Cardiac muscle cell (in vitro differentiated cells and primary cell): ENCODE data around the gene HDLBP. TPM values are rescaled to one million over a fixed set of nuclear protein-coding genes. Genes with fewer than 3 reads are reported as not detected.

Source experiments
- DNase-seq, 2 donors: peaks; one replicate each; pipeline versions ENCODE4 v3.0.0 to v3.0.0-alpha.2; 2010 to 2017; ENCODE audit warnings: low read depth in 1 of 2, low spot score in 1 of 2
- H3K27ac ChIP-seq: fragments of 200-600 bp; sonication (generic); 2 replicates; pipeline ENCODE4 v1.5.1; 2016
- H3K27me3 ChIP-seq: fragments of 200-600 bp; sonication (generic); 2 replicates; pipeline ENCODE4 v1.6.0; 2016; ENCODE audit warnings: control low read depth
- H3K36me3 ChIP-seq: fragments of 200-600 bp; sonication (generic); 2 replicates; pipeline ENCODE4 v1.5.1; 2016; ENCODE audit warnings: control low read depth
- H3K4me1 ChIP-seq: fragments of 200-600 bp; sonication (generic); 2 replicates; pipeline ENCODE4 v1.8.1; 2017; ENCODE audit warnings: low read depth, mild to moderate bottlenecking, mixed run types
- H3K4me3 ChIP-seq: fragments of 200-600 bp; sonication (generic); 2 replicates; pipeline ENCODE4 v1.5.1; 2016; ENCODE audit warnings: mild to moderate bottlenecking
- H3K9me3 ChIP-seq: fragments of 200-600 bp; sonication (generic); 2 replicates; pipeline ENCODE4 v1.5.1; 2017; ENCODE audit warnings: low read depth, mild to moderate bottlenecking, control low read depth
- CTCF ChIP-seq: IDR thresholded peaks from 2 replicates; pipeline ENCODE4 v1.5.1; 2012; ENCODE audit warnings: low read depth, mild to moderate bottlenecking, low read length
- polyA plus RNA-seq: library from polyadenylated mRNA; unstranded; fragments of >200 nt; fragmentation: Nextera tagmentation; extraction: Ambion mirVana; gene quantifications from 2 replicates; pipeline ENCODE4 v1.2.1, GENCODE V29; 2016
- total RNA-seq: library from RNA; depleted of rRNA; stranded (reverse); fragments of >200 nt; gene quantifications from 2 replicates; pipeline ENCODE4 v1.2.3, GENCODE V29; 2016

The HDLBP gene
- total and polyA plus RNA-seq, 2 experiments from 2014 or later = 261 to 313 TPM

- no peak for DNase-seq
- Histone ChIP-seq H3K36me3 (peaks cover 37% of the 10 kb centered on the region), H3K4me3 (no peak overlapping the region), H3K27me3 (no peaks in the 10 kb centered on the region), H3K9me3 (no peaks in the 10 kb centered on the region), H3K4me1 (no peaks in the 10 kb centered on the region), H3K27ac (no peak overlapping the region)
- TF ChIP-seq CTCF = no peak
These were observed 14.5 kb upstream of the HDLBP start for GRCh38 chr2:241329669-241330615.

GRCh38 chr2:241325257-241325656 is 9.8 kb upstream of the HDLBP start:
- H3K9me3 ChIP-seq = no peaks in the 10 kb centered on the region
- H3K27me3 ChIP-seq = no peaks in the 10 kb centered on the region
- H3K27ac ChIP-seq = no peak overlapping the region
- H3K4me1 ChIP-seq = peaks cover 14% of the 10 kb centered on the region
- no peak for TF ChIP-seq CTCF
- H3K36me3 ChIP-seq = peaks cover 35% of the 10 kb centered on the region
- no peak for DNase-seq
- no peak overlapping the region for H3K4me3 ChIP-seq

GRCh38 chr2:241324775-241325174 is 9.3 kb upstream of the HDLBP start:
- peaks cover 34% of the 10 kb centered on the region for H3K36me3 ChIP-seq

GRCh38 chr2:241323778-241324177 is 8.3 kb upstream of the HDLBP start:
- TF ChIP-seq CTCF = no peak
- Histone ChIP-seq H3K27ac (peak overlapping the region; percentile 16), H3K36me3 (peaks cover 24% of the 10 kb centered on the region), H3K9me3 (no peaks in the 10 kb centered on the region), H3K27me3 (no peaks in the 10 kb centered on the region), H3K4me1 (peaks cover 29% of the 10 kb centered on the region), H3K4me3 (no peak overlapping the region)
- no peak for DNase-seq

More at GRCh38 chr2:241324775-241325174, 9.3 kb upstream of the HDLBP start:
- DNase-seq = no peak
- Histone ChIP-seq H3K27me3 (no peaks in the 10 kb centered on the region), H3K27ac (no peak overlapping the region), H3K9me3 (no peaks in the 10 kb centered on the region), H3K4me1 (peaks cover 19% of the 10 kb centered on the region), H3K4me3 (no peak overlapping the region)
- TF ChIP-seq CTCF = no peak

- no peaks in the 10 kb centered on the region for H3K27me3 ChIP-seq
- no peak overlapping the region for H3K4me3 ChIP-seq
- no peak for DNase-seq
- H3K27ac ChIP-seq = no peak overlapping the region
- H3K9me3 ChIP-seq = no peaks in the 10 kb centered on the region
- H3K4me1 ChIP-seq = peaks cover 47% of the 10 kb centered on the region
- TF ChIP-seq CTCF = no peak
- peaks cover 21% of the 10 kb centered on the region for H3K36me3 ChIP-seq
These were observed 6.4 kb upstream of the HDLBP start for GRCh38 chr2:241321886-241322285.
